ENCODE measurements around the gene CTSC. TPM values are rescaled to one million over a fixed set of nuclear protein-coding genes. Genes with fewer than 3 reads are reported as not detected.
"Not testable (repeated sequence)": the region's sequence is repeated elsewhere in the genome, so short reads cannot be mapped to it uniquely, and the experiment has no call there.

CTSC gene
- total RNA-seq, 1 donor from 2014 or later, result 109 TPM

DNA sequence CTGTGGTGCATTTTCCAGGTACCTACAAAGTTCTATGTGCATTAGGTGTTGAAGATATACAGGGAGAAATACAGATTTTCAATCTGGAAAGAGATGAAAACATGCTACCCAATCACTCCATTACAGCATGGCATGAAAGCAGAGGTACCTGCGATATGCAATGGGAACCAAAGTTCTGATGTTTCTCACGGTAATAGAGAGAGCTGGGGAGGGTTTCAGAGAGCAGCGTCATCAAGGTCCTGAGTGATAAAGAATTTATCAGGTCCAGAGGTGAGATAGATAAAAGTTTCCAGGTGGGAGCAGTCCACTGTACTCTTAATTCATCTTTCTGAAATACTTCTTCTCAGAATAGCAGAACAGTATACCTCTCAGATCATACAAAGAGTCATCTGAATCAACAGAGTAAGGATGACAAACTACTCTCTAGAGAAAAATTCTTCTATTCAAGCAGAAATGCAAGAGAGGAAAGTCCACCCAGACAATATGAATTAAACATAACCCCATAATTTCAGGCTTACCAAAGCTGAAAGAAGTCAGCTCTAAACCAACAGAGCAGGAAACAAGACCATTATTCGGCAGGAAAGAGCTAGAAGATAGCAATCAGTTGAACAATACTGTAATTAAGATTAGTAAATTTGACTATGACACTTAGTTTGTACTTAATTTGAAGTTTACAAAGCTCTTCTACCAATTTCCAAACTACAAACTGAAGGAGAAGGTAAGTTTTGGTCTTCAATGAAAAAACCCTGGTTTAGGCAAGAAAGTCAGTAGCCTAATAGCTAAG, 12.8 kb downstream of the CTSC start:
- no peaks in the 10 kb centered on the region for H3K36me3 ChIP-seq (ENCODE audit: control insufficient read depth, insufficient read depth, low read length)
- no peak for DNase-seq (ENCODE audit: low read depth)

GRCh38 chr11:88322881-88323280, 14.7 kb downstream of the CTSC start:
- H3K27me3 ChIP-seq (ENCODE audit: control insufficient read depth, insufficient read depth, low read length); H3K4me3 ChIP-seq (ENCODE audit: low read depth, low read length); H3K36me3 ChIP-seq (ENCODE audit: control insufficient read depth, insufficient read depth, low read length); DNase-seq (ENCODE audit: low read depth): not testable (repeated sequence)

More for the DNA sequence above, 12.8 kb downstream of the CTSC start:
- Histone ChIP-seq H3K4me3 (ENCODE audit: low read depth, low read length) (no peak overlapping the region), H3K27me3 (ENCODE audit: control insufficient read depth, insufficient read depth, low read length) (no peaks in the 10 kb centered on the region)
- TF ChIP-seq, protein P1, sequence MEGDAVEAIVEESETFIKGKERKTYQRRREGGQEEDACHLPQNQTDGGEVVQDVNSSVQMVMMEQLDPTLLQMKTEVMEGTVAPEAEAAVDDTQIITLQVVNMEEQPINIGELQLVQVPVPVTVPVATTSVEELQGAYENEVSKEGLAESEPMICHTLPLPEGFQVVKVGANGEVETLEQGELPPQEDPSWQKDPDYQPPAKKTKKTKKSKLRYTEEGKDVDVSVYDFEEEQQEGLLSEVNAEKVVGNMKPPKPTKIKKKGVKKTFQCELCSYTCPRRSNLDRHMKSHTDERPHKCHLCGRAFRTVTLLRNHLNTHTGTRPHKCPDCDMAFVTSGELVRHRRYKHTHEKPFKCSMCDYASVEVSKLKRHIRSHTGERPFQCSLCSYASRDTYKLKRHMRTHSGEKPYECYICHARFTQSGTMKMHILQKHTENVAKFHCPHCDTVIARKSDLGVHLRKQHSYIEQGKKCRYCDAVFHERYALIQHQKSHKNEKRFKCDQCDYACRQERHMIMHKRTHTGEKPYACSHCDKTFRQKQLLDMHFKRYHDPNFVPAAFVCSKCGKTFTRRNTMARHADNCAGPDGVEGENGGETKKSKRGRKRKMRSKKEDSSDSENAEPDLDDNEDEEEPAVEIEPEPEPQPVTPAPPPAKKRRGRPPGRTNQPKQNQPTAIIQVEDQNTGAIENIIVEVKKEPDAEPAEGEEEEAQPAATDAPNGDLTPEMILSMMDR (IDR thresholded peaks at IDR 0.05; ENCODE audit: insufficient read depth, low read length, poor library complexity, severe bottlenecking), result no peak

DNA sequence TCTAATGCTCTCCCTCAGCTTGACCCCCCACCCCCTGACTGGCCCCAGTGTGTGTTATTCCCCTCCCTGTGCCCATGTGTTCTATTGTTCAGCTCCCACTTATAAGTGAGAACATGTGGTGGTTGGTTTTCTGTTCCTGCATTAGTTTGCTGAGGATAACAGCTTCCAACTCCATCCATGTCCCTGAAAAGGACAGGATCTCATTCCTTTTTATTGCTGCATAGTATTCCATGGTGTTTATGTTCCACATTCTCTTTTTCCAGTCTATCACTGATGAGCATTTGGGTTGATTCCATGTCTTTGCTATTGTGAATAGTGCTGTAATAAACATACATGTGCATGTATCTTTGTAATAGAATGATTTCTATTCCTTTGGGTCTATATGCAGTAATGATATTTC, 16.1 kb downstream of the CTSC start:
- H3K27me3 ChIP-seq (ENCODE audit: control insufficient read depth, insufficient read depth, low read length); H3K36me3 ChIP-seq (ENCODE audit: control insufficient read depth, insufficient read depth, low read length); H3K4me3 ChIP-seq (ENCODE audit: low read depth, low read length): not testable (repeated sequence)

GRCh38 chr11:88320149-88320559, 17.4 kb downstream of the CTSC start:
- Histone ChIP-seq H3K36me3 (ENCODE audit: control insufficient read depth, insufficient read depth, low read length) (no peaks in the 10 kb centered on the region), H3K4me3 (ENCODE audit: low read depth, low read length) (no peak overlapping the region), H3K27me3 (ENCODE audit: control insufficient read depth, insufficient read depth, low read length) (no peaks in the 10 kb centered on the region)
- TF ChIP-seq, protein P1 (IDR thresholded peaks at IDR 0.05; ENCODE audit: insufficient read depth, low read length, poor library complexity, severe bottlenecking), result no peak
- DNase-seq (ENCODE audit: low read depth), result no peak

More for the DNA sequence above, 16.1 kb downstream of the CTSC start:
- not testable (repeated sequence) for DNase-seq (ENCODE audit: low read depth)

DNA sequence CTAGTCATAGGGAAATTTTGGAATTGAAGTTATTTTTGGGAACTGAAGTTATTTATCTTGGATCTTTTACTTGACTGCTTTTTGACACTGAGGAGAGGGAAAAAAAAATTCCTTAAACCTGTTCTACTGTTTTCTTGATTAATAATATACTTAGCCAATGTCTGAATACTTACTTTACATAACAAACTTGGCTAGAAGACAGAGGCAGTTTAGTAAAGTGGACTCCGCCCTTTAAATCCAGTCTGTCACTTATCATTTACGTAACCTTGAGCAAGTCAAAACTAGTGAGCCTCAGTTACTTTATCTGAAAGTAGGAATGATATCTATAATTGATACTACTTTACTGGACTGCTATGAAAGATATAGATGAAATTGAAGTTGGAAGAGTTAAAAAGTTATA, 19.5 kb downstream of the CTSC start:
- no peak for DNase-seq (ENCODE audit: low read depth)
- Histone ChIP-seq H3K4me3 (ENCODE audit: low read depth, low read length) (no peak overlapping the region), H3K27me3 (ENCODE audit: control insufficient read depth, insufficient read depth, low read length) (no peaks in the 10 kb centered on the region), H3K36me3 (ENCODE audit: control insufficient read depth, insufficient read depth, low read length) (no peaks in the 10 kb centered on the region)
- TF ChIP-seq, protein P1 (IDR thresholded peaks at IDR 0.05; ENCODE audit: insufficient read depth, low read length, poor library complexity, severe bottlenecking), result no peak

GRCh38 chr11:88317536-88317935, 20.0 kb downstream of the CTSC start:
- no peak overlapping the region for H3K4me3 ChIP-seq (ENCODE audit: low read depth, low read length)
- H3K36me3 ChIP-seq (ENCODE audit: control insufficient read depth, insufficient read depth, low read length), result no peaks in the 10 kb centered on the region
- TF ChIP-seq, protein P1 (IDR thresholded peaks at IDR 0.05; ENCODE audit: insufficient read depth, low read length, poor library complexity, severe bottlenecking), result no peak
- no peak for DNase-seq (ENCODE audit: low read depth)
- no peaks in the 10 kb centered on the region for H3K27me3 ChIP-seq (ENCODE audit: control insufficient read depth, insufficient read depth, low read length)

DNA sequence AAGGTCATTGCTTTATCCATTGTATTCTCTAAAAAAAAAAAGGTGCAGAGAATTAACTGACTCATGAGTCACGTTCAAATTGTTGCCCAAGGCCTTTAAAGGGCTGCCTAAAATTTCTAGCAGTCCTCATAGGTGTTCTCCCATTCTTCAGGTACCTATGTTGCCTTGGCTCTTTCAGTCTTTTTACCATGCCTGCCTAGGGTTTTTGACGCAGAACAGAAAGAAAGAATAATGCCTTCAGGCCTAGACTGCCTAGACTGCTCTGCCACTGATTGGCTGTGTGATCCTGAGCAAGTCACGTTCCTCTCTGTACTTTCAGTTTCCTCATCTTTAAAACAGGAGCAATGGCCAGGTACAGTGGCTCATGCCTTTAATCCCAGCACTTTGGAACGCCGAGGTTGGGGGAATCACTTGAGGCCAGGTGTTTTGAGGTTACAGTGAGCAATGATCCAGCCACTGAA, 21.5 kb downstream of the CTSC start:
- no peaks in the 10 kb centered on the region for H3K27me3 ChIP-seq (ENCODE audit: control insufficient read depth, insufficient read depth, low read length)
- TF ChIP-seq, protein P1 (IDR thresholded peaks at IDR 0.05; ENCODE audit: insufficient read depth, low read length, poor library complexity, severe bottlenecking), result no peak
- H3K4me3 ChIP-seq (ENCODE audit: low read depth, low read length), result no peak overlapping the region
- DNase-seq (ENCODE audit: low read depth), result no peak
- no peaks in the 10 kb centered on the region for H3K36me3 ChIP-seq (ENCODE audit: control insufficient read depth, insufficient read depth, low read length)

Data from kidney epithelial cell (primary cell).